GM12873 (cell line): ENCODE measurements around the gene ODC1.

Experiments used
- CTCF ChIP-seq: IDR thresholded peaks from 2 replicates; pipeline ENCODE4 v1.5.1; 2012; ENCODE audit warnings: low read depth, mild to moderate bottlenecking, moderate library complexity, low read length, control low read depth; ENCODE audit not compliant: insufficient read depth; ENCODE audit errors: missing control alignments

Gene ODC1

GRCh38 chr2:10392548-10392947 lies 55.6 kb downstream of the ODC1 start:
- no peak for TF ChIP-seq CTCF

- no peak for TF ChIP-seq CTCF
These were observed 56.0 kb downstream of the ODC1 start for GRCh38 chr2:10392100-10392499.

- no peak for TF ChIP-seq CTCF
These were observed 57.7 kb downstream of the ODC1 start for GRCh38 chr2:10390369-10390801.
